ENCODE measurements around the gene SH3RF3.
"Not testable (repeated sequence)": the region's sequence is repeated elsewhere in the genome, so short reads cannot be mapped to it uniquely, and the experiment has no call there.

Gene SH3RF3

GRCh38 chr2:109223490-109223889 is 94.5 kb downstream of the SH3RF3 start:
- DNase-seq: no peak

- not testable (repeated sequence) for DNase-seq
Measured at GRCh38 chr2:109224341-109224740, 95.3 kb downstream of the SH3RF3 start.

- DNase-seq: no peak
Measured at GRCh38 chr2:109225170-109225782, 96.3 kb downstream of the SH3RF3 start.

DNA sequence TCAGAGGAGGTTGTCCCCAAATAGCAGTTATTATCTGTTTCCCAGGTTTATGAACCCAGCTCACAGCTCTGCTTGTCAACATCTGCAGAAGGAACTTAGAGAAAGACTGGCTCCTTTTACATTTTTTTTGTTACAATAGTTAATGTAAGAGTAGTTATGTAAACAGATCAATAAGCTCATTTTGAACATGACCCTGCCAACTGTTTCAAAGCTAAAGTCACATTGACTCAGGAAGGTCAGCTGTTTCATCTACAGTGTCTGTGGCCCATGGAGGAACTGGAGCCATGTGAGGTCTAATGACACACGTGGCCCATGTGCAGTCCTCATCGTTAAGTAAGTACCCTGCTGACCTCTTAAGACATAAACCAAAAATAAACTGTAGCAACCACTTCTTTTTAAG is 97.1 kb downstream of the SH3RF3 start:
- no peak for DNase-seq

DNA sequence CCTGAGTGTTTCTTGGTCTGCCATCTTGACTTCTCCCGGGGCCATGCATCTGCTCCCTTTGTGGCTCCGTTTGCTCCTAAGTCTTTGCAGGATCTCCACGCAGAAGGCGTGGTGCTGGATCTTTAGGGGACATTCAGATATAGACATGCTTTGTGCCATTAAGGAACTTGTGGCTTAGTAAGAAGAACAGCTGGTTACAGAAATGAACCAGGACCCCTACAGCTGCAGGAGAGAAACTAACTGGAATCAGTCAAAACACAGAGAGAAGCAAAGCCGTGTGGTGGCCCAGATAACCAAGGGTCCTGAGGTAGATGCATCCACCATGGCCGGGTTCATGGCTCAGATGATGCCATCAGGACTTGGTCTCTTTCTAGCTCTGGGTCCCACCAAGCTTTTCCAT is 97.6 kb downstream of the SH3RF3 start:
- no peak for DNase-seq

GRCh38 chr2:109229094-109229675 is 100.2 kb downstream of the SH3RF3 start:
- DNase-seq: no peak

DNA sequence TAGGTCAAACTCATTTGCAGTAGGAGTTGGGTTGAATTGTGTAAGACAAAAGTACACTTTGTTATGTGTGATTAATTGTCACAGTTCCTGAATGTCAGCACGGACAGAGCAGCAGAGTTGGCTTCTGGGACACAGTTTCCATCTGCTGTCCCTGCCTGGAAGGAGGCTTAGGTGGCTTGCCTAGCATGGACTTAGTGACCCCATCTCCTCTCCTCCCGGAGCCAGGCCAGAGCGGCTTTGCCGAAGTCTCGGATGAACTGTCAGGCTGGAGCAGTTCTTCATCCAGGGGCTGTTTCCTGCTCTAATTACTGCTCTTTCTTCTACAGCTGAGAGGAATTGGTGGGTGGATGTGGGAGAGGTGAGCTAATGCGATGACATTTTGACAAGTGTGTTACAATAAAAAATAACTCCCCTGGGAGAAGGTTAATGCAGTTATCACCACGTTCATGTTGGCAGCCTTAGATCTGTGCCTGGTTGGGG is 102.0 kb downstream of the SH3RF3 start:
- no peak for DNase-seq

GRCh38 chr2:109231428-109231827 is 102.4 kb downstream of the SH3RF3 start:
- no peak for DNase-seq

DNA sequence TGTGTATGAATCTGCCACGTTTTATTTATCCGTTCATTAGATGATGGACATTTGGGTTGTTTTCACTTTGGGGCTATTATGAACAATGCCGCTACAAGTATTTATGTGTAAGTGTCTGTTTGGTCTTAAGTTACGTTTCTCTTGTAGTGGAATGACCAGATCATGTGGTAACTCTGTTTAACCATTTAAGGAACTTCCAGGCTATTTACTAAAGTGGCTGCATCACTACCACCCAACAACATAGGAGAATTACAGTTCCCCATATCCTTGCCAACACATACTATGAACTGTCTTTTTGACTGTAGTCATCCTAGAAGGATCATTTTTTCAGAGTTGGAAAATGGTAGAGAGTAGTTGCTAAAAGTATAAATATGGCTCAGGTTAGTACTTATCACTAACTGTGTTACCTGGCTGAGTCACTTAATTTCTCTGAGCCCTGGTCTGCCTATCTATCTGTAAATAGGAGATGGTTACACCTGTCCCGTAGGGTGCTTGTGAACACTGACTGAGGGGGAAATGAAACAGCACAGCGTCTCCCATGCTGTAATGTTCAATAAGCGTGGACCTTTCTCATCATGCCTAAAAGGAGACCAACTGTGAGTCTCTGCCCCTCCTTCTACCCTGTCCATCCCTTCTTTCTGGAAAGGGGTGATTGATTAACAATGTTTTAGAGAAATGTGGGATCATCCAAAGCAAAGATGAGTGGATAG is 103.1 kb downstream of the SH3RF3 start:
- no peak for DNase-seq

- no peak for DNase-seq
Measured at GRCh38 chr2:109232909-109233308, 103.9 kb downstream of the SH3RF3 start.

GRCh38 chr2:109233643-109234042 is 104.6 kb downstream of the SH3RF3 start:
- DNase-seq: no peak

- DNase-seq: no peak
Measured at GRCh38 chr2:109234355-109234754, 105.3 kb downstream of the SH3RF3 start.

DNA sequence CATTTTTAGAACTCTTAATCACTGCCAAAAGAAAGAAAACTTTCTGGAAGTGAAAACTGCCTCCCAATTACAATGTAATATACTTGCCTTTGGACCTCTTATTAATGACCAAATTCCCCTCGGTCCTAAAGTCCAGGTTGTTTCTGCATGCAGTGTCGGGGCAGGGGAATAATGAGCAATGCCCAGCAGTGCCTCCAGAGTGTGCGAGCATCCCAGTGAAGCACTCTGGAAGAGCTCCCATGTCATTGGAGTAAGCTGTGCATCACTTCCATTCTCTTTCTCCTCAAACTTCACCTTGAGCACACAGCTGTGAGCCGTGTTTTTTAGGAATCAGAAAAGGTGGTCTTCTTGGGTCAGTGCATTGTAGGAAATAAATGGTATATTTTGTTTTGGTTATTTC is 107.1 kb downstream of the SH3RF3 start:
- DNase-seq: no peak

GRCh38 chr2:109237792-109238191 is 108.8 kb downstream of the SH3RF3 start:
- no peak for DNase-seq

DNA sequence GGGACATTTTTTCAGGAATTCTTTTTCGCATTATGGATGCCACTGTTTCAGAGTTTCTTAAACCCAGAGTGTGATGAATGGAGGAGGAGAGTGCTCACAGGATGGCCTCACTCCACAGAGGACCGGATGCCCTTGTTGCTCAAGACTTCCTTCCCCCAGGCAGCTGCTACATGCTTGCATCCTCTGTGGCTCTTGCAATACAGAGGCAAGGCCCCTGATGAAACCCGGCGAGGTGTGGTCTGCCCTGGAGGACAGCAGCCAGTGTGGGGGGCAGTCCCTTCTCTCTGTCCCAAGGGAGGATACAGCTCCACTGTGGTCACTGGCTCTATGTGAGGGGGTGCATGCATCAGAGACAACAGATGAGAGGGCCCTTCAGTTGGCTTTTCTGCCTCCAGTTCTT is 109.6 kb downstream of the SH3RF3 start:
- no peak for DNase-seq

- no peak for DNase-seq
Measured at GRCh38 chr2:109239720-109240119, 110.7 kb downstream of the SH3RF3 start.

GRCh38 chr2:109242210-109242653 is 113.2 kb downstream of the SH3RF3 start:
- no peak for DNase-seq

- no peak for DNase-seq
Measured at GRCh38 chr2:109242654-109243331, 113.8 kb downstream of the SH3RF3 start.

- DNase-seq: no peak
Measured at GRCh38 chr2:109243526-109244303, 114.7 kb downstream of the SH3RF3 start.

DNA sequence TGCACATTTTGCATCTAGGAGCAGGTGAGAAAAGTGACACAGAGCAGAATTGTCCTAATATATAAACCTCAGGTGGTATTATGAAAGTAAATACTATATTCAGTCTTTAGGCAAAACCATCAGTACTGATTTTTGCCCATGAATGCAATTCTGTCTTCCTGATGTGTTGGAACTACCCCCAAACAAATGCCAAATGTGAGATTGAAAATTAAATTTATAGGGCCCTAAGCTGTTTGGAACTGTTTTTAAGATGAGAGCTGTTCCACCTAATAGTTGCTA is 115.2 kb downstream of the SH3RF3 start:
- no peak for DNase-seq

DNA sequence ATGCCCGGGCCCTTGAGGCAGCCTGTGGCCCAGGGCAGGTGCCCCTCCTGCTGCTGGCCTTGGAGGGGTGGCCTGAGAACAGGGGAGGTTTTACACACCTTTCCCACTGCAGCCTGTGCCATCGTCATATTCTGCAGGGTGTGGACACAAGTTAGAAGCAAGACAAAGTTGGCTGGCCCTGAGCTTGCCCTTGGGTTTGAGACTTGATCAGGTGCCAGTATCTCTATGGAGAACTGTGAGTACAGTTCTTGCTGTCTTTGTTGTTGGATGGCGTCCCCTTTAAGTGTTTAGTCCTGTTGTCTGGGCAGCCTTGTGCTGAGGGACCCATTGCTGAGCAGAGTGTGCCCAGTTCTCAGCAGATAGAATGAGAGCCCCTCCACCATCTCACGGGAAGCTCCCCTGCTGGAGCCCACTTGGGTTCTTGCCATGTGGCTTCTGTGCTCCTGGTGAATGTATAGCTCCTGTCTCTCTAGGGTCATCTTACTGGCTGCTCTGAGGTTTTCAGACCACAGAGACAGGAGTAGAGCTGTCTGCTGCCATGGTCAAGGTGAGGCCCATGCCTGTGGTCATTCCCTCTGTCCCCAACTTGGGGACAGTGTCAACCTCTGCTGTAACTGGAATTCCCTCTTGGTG is 115.9 kb downstream of the SH3RF3 start:
- no peak for DNase-seq

- no peak for DNase-seq
Measured at GRCh38 chr2:109246176-109246575, 117.2 kb downstream of the SH3RF3 start.

DNA sequence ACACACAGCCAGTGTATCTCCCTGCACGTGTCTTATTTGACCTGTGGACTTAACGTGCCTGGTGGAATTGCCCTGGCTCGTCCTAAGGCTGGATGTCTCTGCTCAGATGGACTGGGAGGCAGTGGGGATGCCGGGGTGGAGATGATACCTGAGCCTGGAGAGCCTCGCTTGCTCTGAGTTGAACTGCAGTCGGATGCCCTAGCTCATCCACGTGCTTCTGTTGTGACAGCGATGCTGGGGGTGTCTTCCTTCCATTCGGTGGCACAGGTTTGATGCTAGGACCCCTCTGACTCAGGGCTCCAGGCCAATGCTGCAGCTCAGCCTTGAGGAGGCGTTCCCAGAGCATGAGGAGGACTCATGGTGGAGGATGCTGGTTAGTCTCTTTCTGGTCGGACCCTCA is 117.6 kb downstream of the SH3RF3 start:
- no peak for DNase-seq

All from NCI-H2029 treated with DMSO at 0.1 percent for 48 hours (cell line).